Stimulated activated CD4-positive, alpha-beta T cell treated with anti-CD3 and anti-CD28 coated beads, Interleukin-12 subunit alpha, Interleukin-12 subunit beta, amount 100 ng/mL, for 4 hours (primary cell): ENCODE data around the gene SPNS1.
"Not testable (repeated sequence)": the region's sequence is repeated elsewhere in the genome, so short reads cannot be mapped to it uniquely, and the experiment has no call there.

Experiments used
- DNase-seq: peaks from one replicate; pipeline ENCODE4 v3.0.0-alpha.2; 2020

The SPNS1 gene

DNA sequence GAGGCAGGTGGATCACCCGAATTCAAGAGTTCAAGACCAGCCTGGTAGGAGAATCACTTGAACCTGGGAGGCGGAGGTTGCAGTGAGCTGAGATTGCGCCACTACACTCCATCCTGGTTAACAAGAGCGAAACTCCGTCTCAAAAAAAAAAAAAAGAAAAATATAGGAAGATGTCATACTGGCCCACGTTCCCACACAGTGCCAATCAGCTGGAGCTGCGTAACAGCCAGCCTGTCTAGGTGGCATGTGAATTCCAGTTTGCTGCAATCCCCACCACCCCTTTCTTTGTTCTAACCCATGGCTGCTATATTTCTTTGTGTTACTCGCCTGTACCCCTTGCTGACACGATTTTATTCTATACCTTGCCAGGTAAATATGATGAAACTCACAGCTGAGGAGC, 16.4 kb upstream of the SPNS1 start:
- DNase-seq: no peak

- no peak for DNase-seq
These were observed 15.7 kb upstream of the SPNS1 start for GRCh38 chr16:28958836-28959235.

GRCh38 chr16:28964072-28964471, 10.5 kb upstream of the SPNS1 start:
- no peak for DNase-seq

- DNase-seq: no peak
These were observed 10.1 kb upstream of the SPNS1 start for GRCh38 chr16:28964496-28964895.

DNA sequence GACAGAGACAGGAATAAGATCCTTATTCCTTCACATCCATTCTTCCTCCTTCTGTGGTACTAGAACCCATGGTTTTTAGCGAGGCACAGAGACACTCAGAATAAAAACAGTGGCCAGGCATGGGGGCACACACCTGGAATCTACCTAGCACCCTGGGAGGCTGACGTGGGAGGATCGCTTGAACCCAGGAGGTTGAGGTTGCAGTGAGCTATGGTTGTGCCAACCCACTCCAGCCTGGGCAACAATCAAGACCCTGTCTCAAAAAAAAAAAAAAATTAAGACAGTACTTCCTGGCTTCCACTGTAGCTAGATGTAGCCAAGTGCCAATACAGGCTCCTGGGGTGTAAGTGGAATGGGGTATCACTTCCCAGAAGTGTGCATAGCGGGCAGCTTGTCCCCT, 7.4 kb upstream of the SPNS1 start:
- DNase-seq: no peak

DNA sequence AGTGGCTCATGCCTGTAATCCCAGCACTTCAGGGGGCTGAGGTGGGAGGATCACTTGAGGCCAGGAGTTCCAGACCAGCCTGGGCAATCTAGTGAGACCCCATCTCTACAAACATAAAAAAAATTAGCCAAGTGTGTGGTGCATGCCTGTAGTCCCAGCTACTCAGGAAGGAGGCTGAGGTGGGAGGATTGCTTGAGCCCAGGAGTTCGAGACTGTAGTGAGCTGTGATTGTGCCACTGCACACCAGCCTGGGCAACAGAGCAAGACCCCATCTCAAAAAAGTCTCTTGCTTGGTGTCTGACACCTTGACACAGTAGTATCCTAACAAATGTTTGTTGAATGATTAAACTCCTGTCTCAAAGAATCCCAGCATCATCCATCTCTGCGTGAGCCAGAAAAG, 4.9 kb upstream of the SPNS1 start:
- DNase-seq: not testable (repeated sequence)

GRCh38 chr16:28974007-28974436, 556 bp upstream of the SPNS1 start:
- no peak for DNase-seq

DNA sequence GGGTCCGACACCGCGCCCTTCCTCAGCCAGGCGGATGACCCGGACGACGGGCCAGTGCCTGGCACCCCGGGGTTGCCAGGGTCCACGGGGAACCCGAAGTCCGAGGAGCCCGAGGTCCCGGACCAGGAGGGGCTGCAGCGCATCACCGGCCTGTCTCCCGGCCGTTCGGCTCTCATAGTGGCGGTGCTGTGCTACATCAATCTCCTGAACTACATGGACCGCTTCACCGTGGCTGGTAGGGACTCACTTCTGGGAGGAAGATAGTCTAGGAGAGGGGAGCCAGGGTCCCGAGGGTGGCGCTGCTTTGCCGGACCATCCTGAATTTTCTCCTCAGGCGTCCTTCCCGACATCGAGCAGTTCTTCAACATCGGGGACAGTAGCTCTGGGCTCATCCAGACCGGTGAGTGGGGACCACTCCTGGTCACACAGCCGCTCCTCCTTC, 601 bp downstream of the SPNS1 start:
- DNase-seq: no peak

GRCh38 chr16:28977703-28978662, 3.4 kb downstream of the SPNS1 start:
- no peak for DNase-seq

GRCh38 chr16:28980330-28980729, 5.8 kb downstream of the SPNS1 start:
- DNase-seq: not testable (repeated sequence)

- no peak for DNase-seq
These were observed 6.4 kb downstream of the SPNS1 start for GRCh38 chr16:28980929-28981328.

DNA sequence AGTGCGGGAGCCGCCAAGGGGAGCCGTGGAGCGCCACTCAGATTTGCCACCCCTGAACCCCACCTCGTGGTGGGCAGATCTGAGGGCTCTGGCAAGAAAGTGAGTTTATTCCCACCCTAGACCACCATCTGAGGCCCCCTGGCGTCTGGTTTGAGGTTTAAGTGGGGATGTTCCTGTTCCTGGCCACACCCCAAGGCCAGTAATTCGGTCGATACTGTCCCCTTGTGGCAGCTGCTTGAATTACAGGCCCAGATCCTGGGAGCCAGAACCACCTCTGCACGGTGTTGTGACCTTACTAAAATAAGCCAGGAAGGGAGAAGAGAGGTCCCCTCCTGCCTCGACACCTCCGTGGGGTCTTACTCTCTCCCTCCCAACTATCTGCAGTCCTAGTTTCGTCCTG, 6.9 kb downstream of the SPNS1 start:
- peak; percentile 48 for DNase-seq

GRCh38 chr16:28982418-28982817, 7.8 kb downstream of the SPNS1 start:
- no peak for DNase-seq

DNA sequence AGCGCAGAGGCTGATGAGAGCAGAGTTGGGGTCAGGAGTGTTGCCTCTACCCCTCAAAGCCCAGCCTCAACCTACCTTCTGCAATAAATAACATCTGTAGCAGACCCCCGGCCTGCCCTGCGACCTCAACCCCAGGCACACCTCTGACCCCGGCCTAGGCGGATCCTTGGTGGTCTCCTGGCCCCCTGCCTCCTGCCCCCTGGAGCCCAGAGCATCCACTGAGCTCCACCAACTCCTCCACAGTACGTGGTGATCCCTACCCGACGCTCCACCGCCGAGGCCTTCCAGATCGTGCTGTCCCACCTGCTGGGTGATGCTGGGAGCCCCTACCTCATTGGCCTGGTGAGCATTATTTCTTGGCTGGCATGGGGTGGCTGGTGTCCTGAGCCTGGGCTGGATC, 8.4 kb downstream of the SPNS1 start:
- DNase-seq: no peak

DNA sequence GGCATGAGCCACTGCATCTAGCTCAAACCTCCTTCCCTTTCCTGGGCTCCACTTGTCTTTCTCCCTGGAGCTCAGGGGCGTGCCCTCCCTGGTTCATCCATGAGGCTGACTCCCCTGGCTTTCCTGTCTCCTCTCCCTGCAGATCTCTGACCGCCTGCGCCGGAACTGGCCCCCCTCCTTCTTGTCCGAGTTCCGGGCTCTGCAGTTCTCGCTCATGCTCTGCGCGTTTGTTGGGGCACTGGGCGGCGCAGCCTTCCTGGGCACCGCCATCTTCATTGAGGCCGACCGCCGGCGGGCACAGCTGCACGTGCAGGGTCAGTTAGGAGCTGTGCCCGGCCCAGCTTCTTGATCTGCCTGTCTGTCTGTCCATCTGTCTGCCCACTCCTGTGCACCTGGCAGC, 9.1 kb downstream of the SPNS1 start:
- DNase-seq: no peak

- DNase-seq: no peak
These were observed 9.5 kb downstream of the SPNS1 start for GRCh38 chr16:28984091-28984490.

GRCh38 chr16:28984619-28985135, 10.1 kb downstream of the SPNS1 start, which contains the start of gene LAT:
Gene LAT, plus strand, starts transcription at chr16:28985052. Its CDS starts 366 bp downstream, at chr16:28985418.
- peak; percentile 77 for DNase-seq

DNA sequence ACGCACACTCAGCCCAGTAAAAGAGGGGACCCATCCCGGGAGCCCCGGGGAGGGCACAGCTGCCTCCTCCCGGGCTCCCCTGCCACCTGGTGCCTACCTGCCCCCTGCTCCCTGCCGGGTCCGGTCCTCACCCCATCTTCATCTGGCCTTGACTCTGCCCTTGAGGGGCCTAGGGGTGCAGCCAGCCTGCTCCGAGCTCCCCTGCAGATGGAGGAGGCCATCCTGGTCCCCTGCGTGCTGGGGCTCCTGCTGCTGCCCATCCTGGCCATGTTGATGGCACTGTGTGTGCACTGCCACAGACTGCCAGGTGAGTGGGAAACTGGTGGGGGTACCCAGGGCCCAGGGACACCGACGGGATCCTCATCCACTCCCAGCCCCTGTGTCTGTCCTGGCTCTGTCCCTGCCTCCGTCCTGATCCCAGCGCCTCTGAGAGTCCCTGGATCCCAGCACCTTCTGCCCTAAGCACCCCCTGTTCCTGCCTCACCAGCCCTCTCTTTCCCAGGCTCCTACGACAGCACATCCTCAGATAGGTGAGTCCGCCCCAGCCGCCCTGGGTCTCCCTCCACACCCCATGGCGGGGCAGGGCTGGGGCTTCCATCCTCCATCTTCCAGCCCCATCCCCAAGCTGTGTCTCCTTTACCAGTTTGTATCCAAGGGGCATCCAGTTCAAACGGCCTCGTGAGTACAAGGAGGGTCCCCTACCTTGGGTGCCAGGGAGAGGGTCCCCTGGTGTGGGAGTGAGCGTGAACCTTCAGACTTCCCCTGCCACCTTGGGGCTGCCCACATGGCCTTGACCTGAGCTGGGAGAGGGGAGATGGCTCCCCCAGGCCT, 10.8 kb downstream of the SPNS1 start:
- DNase-seq: no peak

DNA sequence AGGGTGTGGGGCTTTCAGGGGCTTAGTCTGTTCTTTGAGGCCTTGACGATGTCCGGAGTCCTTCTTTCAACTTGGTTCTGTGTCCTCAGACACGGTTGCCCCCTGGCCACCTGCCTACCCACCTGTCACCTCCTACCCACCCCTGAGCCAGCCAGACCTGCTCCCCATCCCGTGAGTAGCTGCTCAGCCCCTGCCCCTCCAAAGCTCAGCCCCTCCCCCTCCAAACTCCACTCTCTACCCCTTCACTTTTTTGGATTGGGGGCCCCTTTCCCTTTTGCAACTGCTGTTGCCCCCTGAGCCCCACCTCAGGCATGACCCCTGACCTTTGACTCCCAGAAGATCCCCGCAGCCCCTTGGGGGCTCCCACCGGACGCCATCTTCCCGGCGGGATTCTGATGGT, 11.5 kb downstream of the SPNS1 start:
- no peak for DNase-seq

- no peak for DNase-seq
These were observed 11.9 kb downstream of the SPNS1 start for GRCh38 chr16:28986492-28986891.

DNA sequence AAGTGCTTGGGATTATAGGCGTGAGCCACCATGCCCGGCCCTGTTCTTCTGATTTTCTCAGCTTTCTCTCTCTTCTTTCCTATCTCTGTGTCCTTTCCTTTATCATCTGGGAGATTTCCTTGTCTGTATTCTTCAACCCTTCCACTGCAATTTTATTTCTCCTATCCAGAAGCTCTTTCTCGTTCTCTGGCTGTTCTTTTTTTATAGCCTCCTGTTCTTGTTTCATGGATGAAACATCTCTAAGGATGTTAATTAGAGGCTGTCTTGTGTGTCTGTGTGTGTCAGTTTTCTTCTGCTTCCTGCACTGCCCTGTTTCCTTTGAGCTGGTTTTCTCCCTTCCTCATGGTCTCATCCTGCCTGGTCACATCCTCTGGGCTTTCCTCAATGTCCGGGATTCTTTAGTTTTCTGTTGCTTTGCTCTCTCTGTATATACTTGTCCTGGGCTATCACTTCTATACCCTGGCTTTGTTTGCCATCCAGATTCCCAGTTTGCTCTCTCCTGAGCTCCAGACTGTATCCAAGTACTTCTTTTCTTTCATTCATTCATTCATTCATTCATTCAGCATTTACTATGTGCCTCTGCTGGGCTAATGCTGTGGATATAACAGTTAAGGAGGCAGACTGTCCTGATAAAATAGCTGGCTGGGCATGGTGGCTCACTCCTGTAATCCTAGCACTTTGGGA, 12.7 kb downstream of the SPNS1 start:
- no peak for DNase-seq

GRCh38 chr16:28989363-28989762, 14.8 kb downstream of the SPNS1 start:
- no peak for DNase-seq
